ENCODE results near the gene ICAM2. TPM values are rescaled to one million over a fixed set of nuclear protein-coding genes. Genes with fewer than 3 reads are reported as not detected.
A peak's percentile ranks its signal among the peaks of the same experiment; 100 is the strongest.
"Not testable (repeated sequence)": the region's sequence is repeated elsewhere in the genome, so short reads cannot be mapped to it uniquely, and the experiment has no call there.

Gene ICAM2
- total and polyA plus RNA-seq, 9 donors: 26.4 to 35.1 (median 31.4) TPM

DNA sequence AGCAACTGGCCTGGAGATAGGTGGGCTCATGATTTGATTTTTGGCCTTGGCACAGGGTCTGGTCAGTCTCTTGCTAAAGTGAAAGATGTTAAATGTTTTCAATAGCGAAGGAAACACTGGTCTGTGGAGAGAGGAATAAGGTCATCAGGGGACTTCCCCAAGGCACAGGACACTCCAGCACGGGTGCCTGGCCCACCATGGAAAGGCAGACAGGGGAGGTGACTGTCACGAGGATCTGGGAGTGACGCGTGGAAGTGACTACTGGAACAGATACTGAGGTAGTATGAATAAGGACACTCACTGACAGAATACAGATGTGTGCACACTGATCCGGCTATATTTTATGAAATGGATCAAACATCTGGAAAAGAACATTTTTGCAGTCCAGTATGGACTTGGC, 16.7 kb upstream of the ICAM2 start:
- Histone ChIP-seq H3K27ac (ENCODE audit: low read length) (no peak overlapping the region), H3K27me3 (ENCODE audit: control insufficient read depth, insufficient read depth, low read length) (no peaks in the 10 kb centered on the region), H3K4me3 (ENCODE audit: low read length) (no peak overlapping the region), H3K4me1 (ENCODE audit: control insufficient read depth, insufficient read depth, low read length) (no peaks in the 10 kb centered on the region), H3K36me3 (ENCODE audit: control insufficient read depth, insufficient read depth, low read length) (peaks cover 4% of the 10 kb centered on the region), H3K9me3 (replicated peaks; ENCODE audit: control insufficient read depth, low read depth, low read length) (no peaks in the 10 kb centered on the region)
- 75% methylated on average over 5 of the region's 6 CpGs for WGBS (ENCODE audit: insufficient coverage)
- no peak for DNase-seq

DNA sequence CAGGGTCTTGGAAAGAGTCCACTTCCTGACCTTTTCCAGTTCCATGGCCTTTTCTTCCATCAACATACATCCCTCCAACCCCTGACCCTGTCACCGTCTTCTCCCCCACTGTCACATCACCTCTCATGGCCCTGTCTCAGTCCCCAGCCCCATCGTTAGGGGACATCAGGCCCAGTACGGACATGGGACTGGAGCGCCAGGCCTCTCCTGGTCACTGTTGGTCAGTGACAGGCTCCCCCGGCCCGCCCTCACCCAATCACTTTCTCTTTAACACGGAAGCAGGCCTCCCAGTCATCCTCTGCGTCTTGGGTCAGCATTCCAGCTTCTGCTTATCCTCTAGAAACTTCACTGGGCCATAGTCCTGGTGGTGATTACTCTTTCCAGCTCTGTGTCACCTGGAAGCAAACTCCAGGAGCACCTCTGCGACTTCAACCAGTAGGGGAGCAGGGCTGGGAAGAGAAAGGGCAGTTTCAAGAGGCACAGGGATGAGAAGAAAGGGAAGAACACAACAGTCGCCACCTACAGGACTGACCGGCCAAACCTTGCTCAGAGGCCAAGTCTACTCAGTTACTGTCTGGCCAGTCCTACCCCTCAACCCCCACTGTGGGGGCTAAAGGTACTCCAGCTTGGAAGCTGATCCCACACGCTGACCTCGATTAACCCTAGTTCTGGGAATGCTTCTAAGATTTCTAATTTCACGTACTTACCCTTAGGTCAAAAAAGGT, 15.9 kb upstream of the ICAM2 start:
- Histone ChIP-seq H3K27ac (ENCODE audit: low read length) (no peak overlapping the region), H3K9me3 (replicated peaks; ENCODE audit: control insufficient read depth, low read depth, low read length) (no peaks in the 10 kb centered on the region), H3K27me3 (ENCODE audit: control insufficient read depth, insufficient read depth, low read length) (no peaks in the 10 kb centered on the region), H3K4me1 (ENCODE audit: control insufficient read depth, insufficient read depth, low read length) (no peaks in the 10 kb centered on the region), H3K36me3 (ENCODE audit: control insufficient read depth, insufficient read depth, low read length) (peaks cover under 1% of the 10 kb centered on the region), H3K4me3 (ENCODE audit: low read length) (no peak overlapping the region)
- 77% methylated on average over 9 of the region's 14 CpGs for WGBS (ENCODE audit: insufficient coverage)
- no peak for DNase-seq

- DNase-seq: no peak
- WGBS (ENCODE audit: insufficient coverage): 82% methylated on average over 3 of the region's 4 CpGs
- Histone ChIP-seq H3K36me3 (ENCODE audit: control insufficient read depth, insufficient read depth, low read length) (no peaks in the 10 kb centered on the region), H3K27me3 (ENCODE audit: control insufficient read depth, insufficient read depth, low read length) (no peaks in the 10 kb centered on the region), H3K4me3 (ENCODE audit: low read length) (no peak overlapping the region), H3K4me1 (ENCODE audit: control insufficient read depth, insufficient read depth, low read length) (no peaks in the 10 kb centered on the region), H3K27ac (ENCODE audit: low read length) (no peak overlapping the region), H3K9me3 (replicated peaks; ENCODE audit: control insufficient read depth, low read depth, low read length) (no peaks in the 10 kb centered on the region)
Measured at GRCh38 chr17:64032081-64032480, 11.6 kb upstream of the ICAM2 start.

- Histone ChIP-seq H3K36me3 (ENCODE audit: control insufficient read depth, insufficient read depth, low read length) (no peaks in the 10 kb centered on the region), H3K27me3 (ENCODE audit: control insufficient read depth, insufficient read depth, low read length) (no peaks in the 10 kb centered on the region), H3K9me3 (replicated peaks; ENCODE audit: control insufficient read depth, low read depth, low read length) (no peaks in the 10 kb centered on the region), H3K4me3 (ENCODE audit: low read length) (no peak overlapping the region), H3K4me1 (ENCODE audit: control insufficient read depth, insufficient read depth, low read length) (peaks cover 5% of the 10 kb centered on the region), H3K27ac (ENCODE audit: low read length) (no peak overlapping the region)
- no CpG with 5 or more reads among the region's 3 CpGs for WGBS (ENCODE audit: insufficient coverage)
- peak; percentile 66 for DNase-seq
Measured at GRCh38 chr17:64028874-64029464, 8.5 kb upstream of the ICAM2 start.

DNA sequence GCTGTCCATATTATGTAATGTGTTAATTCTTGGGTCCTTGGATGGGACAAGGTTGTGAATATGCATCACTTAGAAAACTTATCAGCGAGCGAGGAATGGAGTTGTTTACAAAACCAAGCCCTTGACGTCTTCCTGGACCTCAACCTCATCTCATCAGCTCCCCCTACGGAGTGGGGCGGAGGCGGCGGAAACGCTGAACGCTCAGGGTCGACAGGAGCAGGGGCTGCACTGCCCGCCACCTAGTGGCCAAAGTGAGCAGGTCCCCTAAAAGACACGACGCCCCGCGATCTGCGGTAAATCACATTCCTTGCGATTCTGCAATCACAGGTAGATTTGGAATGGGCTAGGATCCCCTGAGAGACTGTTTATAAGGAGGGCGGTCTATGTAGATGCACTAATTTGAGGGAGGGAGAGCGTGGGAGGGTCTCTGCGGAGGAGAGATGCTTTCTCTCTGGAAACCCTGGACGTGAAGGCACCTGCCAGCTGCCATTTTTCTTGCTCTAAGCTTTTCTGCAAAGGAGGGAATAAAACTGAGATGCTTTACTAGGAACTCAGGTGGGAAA, 5.4 kb upstream of the ICAM2 start:
- peak; percentile 68 for DNase-seq
- Histone ChIP-seq H3K9me3 (replicated peaks; ENCODE audit: control insufficient read depth, low read depth, low read length) (no peaks in the 10 kb centered on the region), H3K4me1 (ENCODE audit: control insufficient read depth, insufficient read depth, low read length) (peaks cover 6% of the 10 kb centered on the region), H3K27ac (ENCODE audit: low read length) (no peak overlapping the region), H3K4me3 (ENCODE audit: low read length) (no peak overlapping the region), H3K36me3 (ENCODE audit: control insufficient read depth, insufficient read depth, low read length) (no peaks in the 10 kb centered on the region), H3K27me3 (ENCODE audit: control insufficient read depth, insufficient read depth, low read length) (no peaks in the 10 kb centered on the region)
- WGBS (ENCODE audit: insufficient coverage): 4% methylated on average over 19 of the region's 21 CpGs

GRCh38 chr17:64024781-64025731, 4.6 kb upstream of the ICAM2 start:
- no peak overlapping the region for H3K4me3 ChIP-seq (ENCODE audit: low read length)
- 79% methylated on average over 11 of the region's 19 CpGs for WGBS (ENCODE audit: insufficient coverage)
- no peaks in the 10 kb centered on the region for H3K9me3 ChIP-seq (replicated peaks; ENCODE audit: control insufficient read depth, low read depth, low read length)
- no peaks in the 10 kb centered on the region for H3K27me3 ChIP-seq (ENCODE audit: control insufficient read depth, insufficient read depth, low read length)
- peak overlapping the region; percentile 44 for H3K27ac ChIP-seq (ENCODE audit: low read length)
- DNase-seq: no peak
- no peaks in the 10 kb centered on the region for H3K36me3 ChIP-seq (ENCODE audit: control insufficient read depth, insufficient read depth, low read length)
- H3K4me1 ChIP-seq (ENCODE audit: control insufficient read depth, insufficient read depth, low read length): peaks cover 11% of the 10 kb centered on the region

DNA sequence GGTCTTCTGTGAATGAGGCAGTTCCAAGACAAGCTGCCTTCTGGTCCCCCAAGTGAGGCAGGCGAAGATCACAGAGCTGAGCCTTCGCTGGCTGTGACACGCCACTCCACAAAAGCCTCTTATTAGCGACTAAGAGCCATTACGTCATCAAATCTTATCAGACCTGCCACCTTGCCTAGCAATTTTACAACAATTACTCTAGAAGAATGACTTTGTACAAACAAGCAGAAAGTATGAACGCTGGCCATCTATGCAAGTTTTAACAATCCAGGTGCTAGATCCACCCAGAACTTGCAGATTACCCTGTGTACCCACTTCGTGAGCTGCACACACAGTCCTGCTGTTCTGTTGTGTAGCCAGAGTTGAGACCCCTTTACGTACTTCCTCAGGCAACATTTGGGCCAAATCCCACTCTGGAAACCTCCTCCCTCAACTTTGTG, 3.8 kb upstream of the ICAM2 start:
- H3K4me3 ChIP-seq (ENCODE audit: low read length): no peak overlapping the region
- H3K4me1 ChIP-seq (ENCODE audit: control insufficient read depth, insufficient read depth, low read length): peaks cover 13% of the 10 kb centered on the region
- no peaks in the 10 kb centered on the region for H3K36me3 ChIP-seq (ENCODE audit: control insufficient read depth, insufficient read depth, low read length)
- H3K27me3 ChIP-seq (ENCODE audit: control insufficient read depth, insufficient read depth, low read length): no peaks in the 10 kb centered on the region
- H3K27ac ChIP-seq (ENCODE audit: low read length): peak overlapping the region; percentile 44
- 75% methylated on average over 8 of the region's 8 CpGs for WGBS (ENCODE audit: insufficient coverage)
- no peaks in the 10 kb centered on the region for H3K9me3 ChIP-seq (replicated peaks; ENCODE audit: control insufficient read depth, low read depth, low read length)
- no peak for DNase-seq

- H3K27ac ChIP-seq (ENCODE audit: low read length): no peak overlapping the region
- H3K36me3 ChIP-seq (ENCODE audit: control insufficient read depth, insufficient read depth, low read length): no peaks in the 10 kb centered on the region
- no peaks in the 10 kb centered on the region for H3K9me3 ChIP-seq (replicated peaks; ENCODE audit: control insufficient read depth, low read depth, low read length)
- WGBS (ENCODE audit: insufficient coverage): 80% methylated on average over 5 of the region's 5 CpGs
- peaks cover 13% of the 10 kb centered on the region for H3K4me1 ChIP-seq (ENCODE audit: control insufficient read depth, insufficient read depth, low read length)
- no peak for DNase-seq
- H3K4me3 ChIP-seq (ENCODE audit: low read length): no peak overlapping the region
- no peaks in the 10 kb centered on the region for H3K27me3 ChIP-seq (ENCODE audit: control insufficient read depth, insufficient read depth, low read length)
Measured at GRCh38 chr17:64022611-64023063, 2.2 kb upstream of the ICAM2 start.

GRCh38 chr17:64019551-64019961, 877 bp downstream of the ICAM2 start:
- H3K4me3 ChIP-seq (ENCODE audit: low read length): peak overlapping the region; percentile 39
- not testable (repeated sequence) for H3K9me3 ChIP-seq (replicated peaks; ENCODE audit: control insufficient read depth, low read depth, low read length); H3K36me3 ChIP-seq (ENCODE audit: control insufficient read depth, insufficient read depth, low read length); H3K27me3 ChIP-seq (ENCODE audit: control insufficient read depth, insufficient read depth, low read length); H3K4me1 ChIP-seq (ENCODE audit: control insufficient read depth, insufficient read depth, low read length); DNase-seq
- peak overlapping the region; percentile 90 for H3K27ac ChIP-seq (ENCODE audit: low read length)
- WGBS (ENCODE audit: insufficient coverage): 80% methylated on average over 8 of the region's 9 CpGs
